ENCODE results near the gene P2RY10. TPM values are rescaled to one million over a fixed set of nuclear protein-coding genes. Genes with fewer than 3 reads are reported as not detected.

P2RY10 gene
- total and polyA plus RNA-seq, 12 donors, result 0.13 to 2.2 (median 0.33) TPM; not detected in 4

GRCh38 chrX:78957049-78957767 is 12.0 kb downstream of the P2RY10 start:
- Histone ChIP-seq H3K27me3 (peaks cover 6% of the 10 kb centered on the region), H3K4me3 (no peak overlapping the region), H3K4me1 (replicated peaks in 1 of 2) (no peaks in the 10 kb centered on the region), H3K9me3 (replicated peaks in 1 of 3) (no peaks in the 10 kb centered on the region), H3K27ac (no peak overlapping the region), H3K36me3 (replicated peaks in 1 of 2) (no peaks in the 10 kb centered on the region)
- intact Hi-C loops (cut with DNase I), result no loop called here
- no peak for TF ChIP-seq CTCF (IDR thresholded peaks at IDR 0.05)
- TF ChIP-seq POLR2A (IDR thresholded peaks at IDR 0.05), result no peak
- WGBS, 4 donors, result 51 to 70% (median 58%) methylated on average over 2 of the region's 2 CpGs
- no peak for DNase-seq

GRCh38 chrX:78957768-78958130 is 12.6 kb downstream of the P2RY10 start:
- no peak for DNase-seq
- intact Hi-C loops (cut with DNase I), result no loop called here

GRCh38 chrX:78958419-78959116 is 13.4 kb downstream of the P2RY10 start:
- H3K27ac ChIP-seq, result no peak overlapping the region
- peaks cover 6% of the 10 kb centered on the region for H3K27me3 ChIP-seq
- WGBS, 4 donors, result 58 to 95% (median 69%) methylated on average over 2 of the region's 2 CpGs
- DNase-seq, result no peak
- no peak overlapping the region for H3K4me3 ChIP-seq
- no peaks in the 10 kb centered on the region for H3K9me3 ChIP-seq (replicated peaks in 1 of 3)
- TF ChIP-seq CTCF (IDR thresholded peaks at IDR 0.05), result no peak
- no peak for TF ChIP-seq POLR2A (IDR thresholded peaks at IDR 0.05)
- intact Hi-C loops (cut with DNase I), result no loop called here
- no peaks in the 10 kb centered on the region for H3K36me3 ChIP-seq (replicated peaks in 1 of 2)
- H3K4me1 ChIP-seq (replicated peaks in 1 of 2), result no peaks in the 10 kb centered on the region

More at GRCh38 chrX:78957768-78958130, 12.6 kb downstream of the P2RY10 start:
- peaks cover 6% of the 10 kb centered on the region for H3K27me3 ChIP-seq
- no peaks in the 10 kb centered on the region for H3K9me3 ChIP-seq (replicated peaks in 1 of 3)
- H3K4me1 ChIP-seq (replicated peaks in 1 of 2), result no peaks in the 10 kb centered on the region
- TF ChIP-seq CTCF (IDR thresholded peaks at IDR 0.05), result no peak
- TF ChIP-seq POLR2A (IDR thresholded peaks at IDR 0.05), result no peak
- no peak overlapping the region for H3K4me3 ChIP-seq
- H3K27ac ChIP-seq, result no peak overlapping the region
- H3K36me3 ChIP-seq (replicated peaks in 1 of 2), result no peaks in the 10 kb centered on the region

- Histone ChIP-seq H3K27me3 (peaks cover 6% of the 10 kb centered on the region), H3K4me3 (no peak overlapping the region), H3K36me3 (replicated peaks in 1 of 2) (no peaks in the 10 kb centered on the region), H3K4me1 (replicated peaks in 1 of 2) (no peaks in the 10 kb centered on the region), H3K27ac (no peak overlapping the region), H3K9me3 (replicated peaks in 1 of 3) (no peaks in the 10 kb centered on the region)
- 70 to 82% (median 76%) methylated on average over 5 to 8 of the region's 8 CpGs for WGBS, 4 donors
- no peak for DNase-seq
- no peak for TF ChIP-seq POLR2A (IDR thresholded peaks at IDR 0.05)
- no peak for TF ChIP-seq CTCF (IDR thresholded peaks at IDR 0.05)
- intact Hi-C loops (cut with DNase I), result no loop called here
These were observed 15.7 kb downstream of the P2RY10 start for GRCh38 chrX:78960888-78961287.
